Measurements from ENCODE around the gene ANKRD9. TPM values are rescaled to one million over a fixed set of nuclear protein-coding genes. Genes with fewer than 3 reads are reported as not detected.

The ANKRD9 gene
- total and polyA plus RNA-seq, 9 of the 15 experiments (the other 6 are each of a cell fraction or from before 2014, with no cell fraction given), result 0.04 to 32.9 (median 5.3) TPM

GRCh38 chr14:102544046-102544746 lies 34.6 kb upstream of the ANKRD9 start:
- no TSS peak for BruUV-seq (replicated peaks)
- H3K4me2 ChIP-seq (ENCODE audit: insufficient read depth, low read length), result no peak overlapping the region
- H2AFZ ChIP-seq (ENCODE audit: low read depth, low read length), result no peak overlapping the region
- 0 out of 4 replicates have a peak overlapping the region, but pooled peaks of 1 of the 2 experiments have one; percentile 45 for H3K9ac ChIP-seq (ENCODE audit: insufficient read depth in 1 of 2, low read depth in 2 of 2, low read length in 2 of 2)
- H3K9me1 ChIP-seq (ENCODE audit: control insufficient read depth, insufficient read depth, low read length), result no peaks in the 10 kb centered on the region
- 82% methylated on average over 7 of the region's 43 CpGs for WGBS (ENCODE audit: insufficient coverage, low coverage, missing lambda C conversion rate)
- DNase-seq (ENCODE audit: extremely low read depth in 1 of 4, low spot score in 3 of 4) (no peak), FAIRE-seq (no peak), ATAC-seq (no peak)
- H4K20me1 ChIP-seq (replicated peaks; ENCODE audit: control insufficient read depth, insufficient read depth, low read length), result no peaks in the 10 kb centered on the region
- TF ChIP-seq NR3C1 (CRISPR knock-in tag; IDR thresholded peaks at IDR 0.05) (no peak), SRF (CRISPR knock-in tag; IDR thresholded peaks at IDR 0.05) (no peak), MEIS2 (IDR thresholded peaks at IDR 0.05; ENCODE audit: partially characterized antibody) (no peak), ZNF3 (CRISPR knock-in tag; IDR thresholded peaks at IDR 0.05) (no peak), MBD1 (CRISPR knock-in tag; IDR thresholded peaks at IDR 0.05) (no peak), TRIM25 (IDR thresholded peaks at IDR 0.05; ENCODE audit: borderline replicate concordance) (no peak)
- in situ Hi-C loops (cut with MboI), result no loop called here
- H3K4me3 ChIP-seq, result no peak overlapping the region
- H3K79me2 ChIP-seq (ENCODE audit: control insufficient read depth, insufficient read depth, low read length), result no peaks in the 10 kb centered on the region
- H3K36me3 ChIP-seq (ENCODE audit: control insufficient read depth, insufficient read depth, low read length), result no peaks in the 10 kb centered on the region
- H3K4me1 ChIP-seq (replicated peaks in 1 of 2; ENCODE audit: control insufficient read depth in 2 of 2, insufficient read depth in 2 of 2, low read length in 2 of 2), result peaks cover 18 to 52% of the 10 kb centered on the region in 2 experiments
- ChIA-PET POLR2A (interaction anchor here (0.6 kb wide), 1 partner anchor 15 kb away, joined by 3 read pairs; no protein-coding TSS in a partner anchor), CTCF (ENCODE audit: low intra/inter-chr PET ratio) (no interaction called here)
- H3K9me3 ChIP-seq (replicated peaks; ENCODE audit: control insufficient read depth, insufficient read depth, low read depth, low read length), result no peaks in the 10 kb centered on the region
- intact Hi-C loops (cut with micrococcal nuclease), result no loop called here
- H3K27me3 ChIP-seq (ENCODE audit: control insufficient read depth in 2 of 2, insufficient read depth in 2 of 2, low read length in 2 of 2), result no peaks in the 10 kb centered on the region
- H3K27ac ChIP-seq (ENCODE audit: extremely low read depth, low read depth, low read length), result no peak overlapping the region
